ENCODE results near the gene FUNDC1.

Gene FUNDC1

DNA sequence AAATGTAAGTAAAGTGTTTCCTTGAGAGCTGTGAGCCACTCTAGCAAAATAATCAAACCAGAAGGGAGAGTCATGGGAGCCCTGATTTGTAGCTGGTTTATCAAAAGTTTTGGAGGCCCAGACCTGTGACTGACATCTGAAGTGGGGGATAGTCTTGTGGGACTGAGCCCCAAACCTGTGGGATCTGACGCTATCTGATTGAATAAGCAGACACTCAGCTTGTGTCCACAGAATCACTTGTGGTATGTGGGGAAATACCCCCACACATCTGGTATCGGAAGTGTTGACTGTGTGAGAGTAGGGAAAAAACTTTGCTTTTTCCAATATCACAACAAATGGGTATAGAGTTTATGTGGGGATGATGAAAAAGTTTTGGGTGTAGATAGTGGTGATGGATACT, 35.4 kb downstream of the FUNDC1 start:
- Histone ChIP-seq H3K4me1 (ENCODE audit: insufficient read depth, low read length) (no peaks in the 10 kb centered on the region), H3K27me3 (ENCODE audit: insufficient read depth, low read length) (no peaks in the 10 kb centered on the region), H3K9me3 (ENCODE audit: low read length) (no peaks in the 10 kb centered on the region)

DNA sequence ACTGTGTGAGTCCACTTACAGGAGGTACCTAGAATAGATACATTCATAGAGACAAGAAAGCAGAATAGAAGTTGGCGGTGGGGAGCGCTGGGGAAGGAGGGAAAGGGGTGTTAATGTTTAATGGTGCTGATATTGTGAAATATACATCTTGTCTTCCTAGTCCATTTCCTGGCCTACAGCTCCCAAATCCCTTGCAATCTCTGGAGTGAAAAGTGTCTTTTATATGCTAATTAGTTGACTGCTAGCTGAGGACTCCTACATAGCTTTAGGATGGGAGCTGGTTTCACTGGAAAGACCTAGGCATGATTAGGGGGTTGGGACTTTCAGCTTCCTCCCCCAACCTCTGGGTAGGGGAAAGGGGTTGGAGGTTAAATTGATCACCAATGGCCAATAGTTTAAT, 36.0 kb downstream of the FUNDC1 start:
- Histone ChIP-seq H3K4me3 (ENCODE audit: low read length) (no peak overlapping the region), H2AFZ (ENCODE audit: low read depth, low read length) (no peak overlapping the region)

More for the DNA sequence above, 35.4 kb downstream of the FUNDC1 start:
- Histone ChIP-seq H3K36me3 (ENCODE audit: insufficient read depth, low read length) (no peaks in the 10 kb centered on the region), H2AFZ (ENCODE audit: low read depth, low read length) (no peak overlapping the region), H3K4me3 (ENCODE audit: low read length) (no peak overlapping the region)

DNA sequence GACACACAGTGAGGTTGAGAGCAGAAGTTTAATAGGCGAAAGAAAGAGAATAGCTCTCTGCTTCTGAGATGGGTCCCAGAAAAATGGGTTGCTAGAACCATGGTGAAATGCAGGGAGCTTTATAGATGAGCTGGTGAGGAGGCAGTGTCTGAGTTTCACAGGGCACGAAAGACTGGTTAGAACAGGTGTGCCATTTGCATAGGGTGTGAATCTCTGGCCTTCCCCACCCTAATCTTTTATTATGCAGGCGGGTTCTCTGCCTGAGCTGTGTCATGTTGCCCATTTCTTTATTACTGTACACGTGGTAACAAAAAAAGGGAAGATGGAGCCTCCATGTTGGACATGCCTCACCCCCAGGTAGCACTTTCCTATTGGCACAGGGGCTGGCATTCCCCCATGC, 39.1 kb downstream of the FUNDC1 start:
- no peaks in the 10 kb centered on the region for H3K4me1 ChIP-seq (ENCODE audit: insufficient read depth, low read length)
- no peaks in the 10 kb centered on the region for H3K36me3 ChIP-seq (ENCODE audit: insufficient read depth, low read length)
- H3K4me3 ChIP-seq (ENCODE audit: low read length): no peak overlapping the region
- no peak overlapping the region for H2AFZ ChIP-seq (ENCODE audit: low read depth, low read length)
- H3K27me3 ChIP-seq (ENCODE audit: insufficient read depth, low read length): no peaks in the 10 kb centered on the region
- H3K9me3 ChIP-seq (ENCODE audit: low read length): no peaks in the 10 kb centered on the region

More for the DNA sequence above, 36.0 kb downstream of the FUNDC1 start:
- no peaks in the 10 kb centered on the region for H3K9me3 ChIP-seq (ENCODE audit: low read length)
- no peaks in the 10 kb centered on the region for H3K4me1 ChIP-seq (ENCODE audit: insufficient read depth, low read length)
- no peaks in the 10 kb centered on the region for H3K27me3 ChIP-seq (ENCODE audit: insufficient read depth, low read length)
- H3K36me3 ChIP-seq (ENCODE audit: insufficient read depth, low read length): no peaks in the 10 kb centered on the region

DNA sequence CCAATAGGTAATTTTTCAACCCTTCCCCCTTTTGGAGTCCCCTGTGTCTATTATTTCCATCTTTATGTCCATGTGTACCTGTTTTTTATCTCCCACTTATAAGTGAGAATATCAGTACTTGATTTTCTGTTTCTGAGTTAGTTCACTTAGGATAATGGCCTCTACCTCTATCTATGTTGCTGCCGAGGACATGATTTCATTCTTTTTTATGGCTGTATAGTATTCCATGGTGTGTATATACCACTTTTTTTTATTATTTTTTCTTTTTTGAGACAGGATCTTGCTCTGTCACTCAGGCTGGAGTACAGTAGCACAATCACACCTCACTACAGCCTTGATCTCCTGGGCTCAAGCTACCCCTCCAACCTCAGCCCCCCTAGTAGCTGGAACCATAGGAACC, 47.6 kb downstream of the FUNDC1 start:
- Histone ChIP-seq H3K36me3 (ENCODE audit: insufficient read depth, low read length) (no peaks in the 10 kb centered on the region), H3K4me1 (ENCODE audit: insufficient read depth, low read length) (no peaks in the 10 kb centered on the region), H3K9me3 (ENCODE audit: low read length) (no peaks in the 10 kb centered on the region), H2AFZ (ENCODE audit: low read depth, low read length) (no peak overlapping the region), H3K4me3 (ENCODE audit: low read length) (no peak overlapping the region), H3K27me3 (ENCODE audit: insufficient read depth, low read length) (no peaks in the 10 kb centered on the region)

DNA sequence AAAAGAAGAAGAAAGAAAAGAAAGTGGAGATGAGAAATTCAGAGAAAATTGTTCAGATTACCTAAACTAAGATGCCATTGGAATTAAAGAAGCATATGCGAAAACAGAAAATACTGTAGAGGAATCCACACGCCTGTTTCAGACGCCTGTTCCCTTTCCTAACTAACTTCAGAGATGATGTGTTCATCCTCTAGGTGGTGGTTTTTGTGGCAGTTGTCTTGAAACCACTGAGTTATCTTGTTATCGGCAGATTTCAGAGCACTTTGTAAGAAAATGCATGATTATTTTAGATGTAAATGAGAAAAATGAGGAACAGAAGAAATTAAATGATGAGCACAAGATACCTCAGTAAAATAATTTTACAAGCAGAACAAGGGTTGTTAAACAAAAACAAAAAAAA, 48.3 kb downstream of the FUNDC1 start:
- Histone ChIP-seq H3K36me3 (ENCODE audit: insufficient read depth, low read length) (no peaks in the 10 kb centered on the region), H3K4me3 (ENCODE audit: low read length) (no peak overlapping the region), H3K4me1 (ENCODE audit: insufficient read depth, low read length) (no peaks in the 10 kb centered on the region), H3K27me3 (ENCODE audit: insufficient read depth, low read length) (no peaks in the 10 kb centered on the region), H3K9me3 (ENCODE audit: low read length) (no peaks in the 10 kb centered on the region), H2AFZ (ENCODE audit: low read depth, low read length) (no peak overlapping the region)

DNA sequence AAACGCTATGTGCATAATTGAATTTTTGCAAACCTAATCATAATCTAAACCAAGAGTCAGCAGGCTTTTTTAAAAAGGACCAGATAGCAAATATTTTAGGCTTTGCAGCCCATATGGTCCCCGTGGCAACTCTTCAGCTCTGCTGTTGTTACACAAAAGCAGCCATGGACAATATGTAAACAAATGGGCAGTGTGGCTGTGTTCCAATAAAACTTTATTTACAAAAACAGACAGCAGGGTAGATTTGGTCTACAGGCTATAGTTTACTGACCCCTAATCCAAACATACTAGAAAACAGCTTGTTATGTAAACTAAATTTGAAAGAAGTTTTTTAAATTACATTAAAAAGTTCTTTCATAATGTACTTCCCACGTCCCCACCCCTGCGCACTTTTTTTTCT, 53.1 kb downstream of the FUNDC1 start:
- no peak overlapping the region for H3K4me3 ChIP-seq (ENCODE audit: low read length)
- H3K9me3 ChIP-seq (ENCODE audit: low read length): no peaks in the 10 kb centered on the region
- no peak overlapping the region for H2AFZ ChIP-seq (ENCODE audit: low read depth, low read length)
- H3K36me3 ChIP-seq (ENCODE audit: insufficient read depth, low read length): no peaks in the 10 kb centered on the region
- H3K4me1 ChIP-seq (ENCODE audit: insufficient read depth, low read length): no peaks in the 10 kb centered on the region
- no peaks in the 10 kb centered on the region for H3K27me3 ChIP-seq (ENCODE audit: insufficient read depth, low read length)

DNA sequence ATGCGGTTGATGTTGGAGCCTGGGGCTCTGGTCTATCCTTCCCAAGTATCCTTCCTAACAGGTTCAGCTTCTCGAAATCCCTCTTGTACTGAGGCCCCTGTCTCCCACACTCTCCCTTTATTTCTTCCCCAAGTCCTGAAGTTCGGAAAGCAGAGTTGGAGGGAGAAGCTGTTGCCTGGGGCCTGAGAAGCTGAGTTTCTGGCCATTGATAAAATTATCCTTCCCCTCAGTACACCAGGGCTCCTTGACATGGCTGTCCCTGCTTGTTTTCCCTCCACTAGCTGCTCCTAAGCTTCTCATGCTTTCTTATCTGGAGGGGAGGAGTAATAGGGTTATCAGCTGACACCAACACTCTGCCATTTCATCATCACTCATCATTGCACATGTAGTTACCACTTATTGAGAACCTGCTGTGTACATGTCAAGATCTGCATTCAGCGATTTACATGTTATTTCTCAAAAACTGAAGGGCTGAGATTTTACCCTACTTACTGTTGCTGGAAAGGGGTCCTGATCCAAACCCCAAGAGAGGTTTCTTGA, 58.0 kb downstream of the FUNDC1 start:
- no peaks in the 10 kb centered on the region for H3K4me1 ChIP-seq (ENCODE audit: insufficient read depth, low read length)
- no peaks in the 10 kb centered on the region for H3K36me3 ChIP-seq (ENCODE audit: insufficient read depth, low read length)
- no peak overlapping the region for H2AFZ ChIP-seq (ENCODE audit: low read depth, low read length)
- no peaks in the 10 kb centered on the region for H3K9me3 ChIP-seq (ENCODE audit: low read length)
- no peaks in the 10 kb centered on the region for H3K27me3 ChIP-seq (ENCODE audit: insufficient read depth, low read length)
- H3K4me3 ChIP-seq (ENCODE audit: low read length): no peak overlapping the region

DNA sequence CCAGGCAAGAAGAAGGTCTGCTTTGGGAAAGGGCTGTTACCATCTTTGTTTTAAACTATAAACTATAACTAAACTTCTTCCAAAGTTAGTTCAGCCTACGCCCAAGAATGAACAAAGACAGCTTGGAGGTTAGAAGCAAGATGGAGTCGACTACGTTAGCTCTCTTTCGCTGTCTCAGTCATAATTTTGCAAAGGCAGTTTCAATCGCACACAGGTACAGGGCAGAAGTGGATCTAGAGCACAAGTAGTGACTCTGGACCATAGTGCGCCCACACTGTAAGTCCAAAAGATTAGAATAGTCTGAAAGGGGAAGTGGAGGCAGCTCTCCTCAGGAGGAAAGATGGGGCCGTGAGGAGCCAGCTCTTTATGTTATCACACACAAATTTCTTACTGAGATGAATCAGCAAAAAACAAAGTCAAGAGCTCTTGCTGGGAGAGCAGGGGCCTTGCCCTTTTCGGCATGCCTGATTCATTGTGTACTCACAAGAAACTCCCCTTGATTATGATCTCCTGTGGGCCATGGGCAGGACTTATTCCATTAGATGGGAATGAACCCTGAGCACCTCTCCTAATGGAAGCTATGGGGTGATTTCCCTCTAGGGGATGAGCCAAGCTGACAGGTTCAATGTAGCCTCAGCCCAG, 58.6 kb downstream of the FUNDC1 start:
- no peaks in the 10 kb centered on the region for H3K36me3 ChIP-seq (ENCODE audit: insufficient read depth, low read length)
- no peaks in the 10 kb centered on the region for H3K9me3 ChIP-seq (ENCODE audit: low read length)
- no peak overlapping the region for H2AFZ ChIP-seq (ENCODE audit: low read depth, low read length)
- H3K4me3 ChIP-seq (ENCODE audit: low read length): no peak overlapping the region
- no peaks in the 10 kb centered on the region for H3K4me1 ChIP-seq (ENCODE audit: insufficient read depth, low read length)
- no peaks in the 10 kb centered on the region for H3K27me3 ChIP-seq (ENCODE audit: insufficient read depth, low read length)

DNA sequence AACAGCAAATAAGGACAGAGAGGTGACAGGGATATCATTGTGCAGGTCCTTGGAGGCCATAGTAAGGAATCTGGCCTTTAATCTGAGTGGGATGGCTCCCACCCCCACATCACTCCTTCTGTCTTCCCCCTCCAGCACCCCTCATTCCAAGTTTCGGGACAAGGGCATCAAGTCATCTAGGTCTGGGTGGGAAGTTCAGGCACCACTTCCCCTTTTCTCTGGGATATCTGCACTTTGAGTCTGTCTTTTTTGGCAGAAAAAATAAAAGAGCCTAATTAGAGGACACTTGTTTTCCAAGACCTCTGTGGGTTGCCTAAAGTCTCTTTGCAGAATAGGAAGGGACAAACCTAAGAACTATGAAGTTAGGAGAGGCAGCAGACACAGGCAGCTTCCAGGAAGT, 60.1 kb downstream of the FUNDC1 start:
- no peaks in the 10 kb centered on the region for H3K36me3 ChIP-seq (ENCODE audit: insufficient read depth, low read length)

DNA sequence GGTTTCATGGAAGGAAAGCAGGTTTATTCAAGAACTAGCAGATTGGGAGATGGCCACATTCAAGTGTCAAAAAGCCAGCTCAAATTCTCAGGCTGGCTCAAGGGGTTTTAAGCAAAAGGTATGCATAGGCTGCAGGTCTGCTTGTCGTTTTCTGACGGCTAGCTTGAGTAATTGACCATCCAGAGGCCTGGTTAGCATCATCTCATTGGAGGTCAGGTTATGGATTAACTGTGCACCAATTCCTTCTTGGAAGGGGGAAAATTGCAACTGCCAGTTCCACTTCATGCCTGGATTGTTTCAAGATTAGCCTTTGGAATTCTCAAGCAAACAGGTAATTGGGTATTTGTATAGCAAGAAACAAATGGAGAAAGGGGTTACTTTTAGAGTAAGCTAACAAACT, 62.1 kb downstream of the FUNDC1 start:
- Histone ChIP-seq H2AFZ (ENCODE audit: low read depth, low read length) (no peak overlapping the region), H3K4me1 (ENCODE audit: insufficient read depth, low read length) (no peaks in the 10 kb centered on the region), H3K9me3 (ENCODE audit: low read length) (no peaks in the 10 kb centered on the region), H3K27me3 (ENCODE audit: insufficient read depth, low read length) (no peaks in the 10 kb centered on the region), H3K36me3 (ENCODE audit: insufficient read depth, low read length) (no peaks in the 10 kb centered on the region), H3K4me3 (ENCODE audit: low read length) (no peak overlapping the region)

More for the DNA sequence above, 60.1 kb downstream of the FUNDC1 start:
- Histone ChIP-seq H3K9me3 (ENCODE audit: low read length) (no peaks in the 10 kb centered on the region), H3K27me3 (ENCODE audit: insufficient read depth, low read length) (no peaks in the 10 kb centered on the region), H3K4me3 (ENCODE audit: low read length) (no peak overlapping the region), H3K4me1 (ENCODE audit: insufficient read depth, low read length) (no peaks in the 10 kb centered on the region), H2AFZ (ENCODE audit: low read depth, low read length) (no peak overlapping the region)

DNA sequence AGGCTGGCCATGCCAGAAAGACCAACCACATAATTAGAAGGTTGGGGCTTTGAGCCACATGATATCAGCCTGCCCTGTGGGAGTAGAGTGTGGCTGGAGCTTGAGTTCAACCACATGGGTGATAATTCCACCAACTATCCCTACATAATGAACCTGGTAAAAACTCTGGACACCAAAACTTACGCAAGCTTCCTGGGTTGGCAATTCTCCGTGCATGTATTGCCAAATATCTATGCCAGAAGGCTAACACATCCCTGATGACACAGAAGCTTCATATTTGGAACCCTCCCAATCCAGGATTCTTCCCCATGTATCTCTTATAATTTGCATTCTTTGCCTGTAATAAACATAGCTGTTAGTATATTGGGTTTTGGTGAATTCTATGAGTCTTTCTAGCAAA, 68.2 kb downstream of the FUNDC1 start:
- Histone ChIP-seq H3K27me3 (ENCODE audit: insufficient read depth, low read length) (no peaks in the 10 kb centered on the region), H3K4me1 (ENCODE audit: insufficient read depth, low read length) (no peaks in the 10 kb centered on the region), H3K9me3 (ENCODE audit: low read length) (no peaks in the 10 kb centered on the region), H2AFZ (ENCODE audit: low read depth, low read length) (no peak overlapping the region), H3K36me3 (ENCODE audit: insufficient read depth, low read length) (no peaks in the 10 kb centered on the region), H3K4me3 (ENCODE audit: low read length) (no peak overlapping the region)

All from neuron (in vitro differentiated cells).